Measurements from ENCODE around the gene LETM1.
"Not testable (repeated sequence)": the region's sequence is repeated elsewhere in the genome, so short reads cannot be mapped to it uniquely, and the experiment has no call there.

Gene LETM1

GRCh38 chr4:1851160-1851559 is 4.8 kb downstream of the LETM1 start:
- no peak for DNase-seq

DNA sequence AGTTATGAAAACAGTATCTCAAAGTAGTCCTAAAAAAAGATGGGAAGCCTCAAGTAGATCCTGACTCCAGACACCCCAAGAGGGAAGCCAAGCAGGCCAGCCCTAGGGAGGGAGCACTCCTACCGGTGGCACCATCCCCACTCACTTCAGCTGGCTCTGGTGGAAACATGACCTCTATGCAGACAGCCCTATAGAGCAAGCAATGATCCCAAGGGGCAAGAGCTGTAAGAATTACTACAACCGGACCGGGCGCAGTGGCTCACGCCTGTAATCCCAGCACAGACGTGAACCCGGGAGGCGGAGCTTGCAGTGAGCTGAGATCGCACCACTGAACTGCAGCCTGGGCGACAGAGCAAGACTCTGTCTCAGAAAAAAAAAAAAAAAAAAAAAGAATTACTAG is 5.7 kb downstream of the LETM1 start:
- no peak for DNase-seq

GRCh38 chr4:1846580-1846979 is 9.4 kb downstream of the LETM1 start:
- no peak for DNase-seq

- DNase-seq: not testable (repeated sequence)
Observed at GRCh38 chr4:1844618-1845017, 11.3 kb downstream of the LETM1 start.

DNA sequence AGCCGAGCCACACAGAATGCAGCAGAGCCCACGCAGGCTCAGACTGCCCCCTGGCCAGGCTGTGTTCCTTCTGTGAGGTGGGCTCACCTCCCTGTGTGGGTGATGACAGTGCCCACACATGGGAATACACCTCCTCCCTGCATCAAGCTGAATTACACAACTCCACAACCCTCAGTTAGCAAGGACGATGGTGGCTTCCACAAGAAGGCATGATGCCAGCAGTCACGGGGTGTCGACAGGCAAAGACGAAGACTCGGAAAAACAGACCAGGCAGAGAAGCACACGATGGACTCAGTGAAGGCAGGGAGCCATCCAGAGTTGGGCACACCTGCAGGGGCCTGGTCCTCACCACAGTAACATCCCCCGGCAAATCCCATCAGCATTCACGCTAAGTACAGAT is 12.1 kb downstream of the LETM1 start:
- no peak for DNase-seq

- DNase-seq: no peak
Observed at GRCh38 chr4:1842993-1843448, 12.9 kb downstream of the LETM1 start.

- DNase-seq: no peak
Observed at GRCh38 chr4:1842339-1842895, 13.5 kb downstream of the LETM1 start.

DNA sequence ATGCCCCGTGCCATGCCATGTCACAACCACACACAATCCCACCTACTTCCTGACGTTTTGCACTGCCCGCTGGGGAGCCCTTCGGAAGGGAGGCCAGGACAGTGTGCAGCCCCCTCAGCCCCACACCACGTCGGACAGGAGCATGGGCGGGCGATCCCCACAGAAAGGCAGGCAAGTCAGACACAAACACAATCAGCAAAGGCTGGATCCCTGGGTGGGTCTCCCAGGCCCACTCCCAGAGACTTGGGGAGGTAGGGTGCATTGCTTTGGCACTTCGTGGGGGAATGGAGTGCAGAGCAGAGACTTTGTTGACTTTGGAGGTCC is 14.1 kb downstream of the LETM1 start:
- no peak for DNase-seq

- no peak for DNase-seq
Observed at GRCh38 chr4:1841201-1841886, 14.6 kb downstream of the LETM1 start.

DNA sequence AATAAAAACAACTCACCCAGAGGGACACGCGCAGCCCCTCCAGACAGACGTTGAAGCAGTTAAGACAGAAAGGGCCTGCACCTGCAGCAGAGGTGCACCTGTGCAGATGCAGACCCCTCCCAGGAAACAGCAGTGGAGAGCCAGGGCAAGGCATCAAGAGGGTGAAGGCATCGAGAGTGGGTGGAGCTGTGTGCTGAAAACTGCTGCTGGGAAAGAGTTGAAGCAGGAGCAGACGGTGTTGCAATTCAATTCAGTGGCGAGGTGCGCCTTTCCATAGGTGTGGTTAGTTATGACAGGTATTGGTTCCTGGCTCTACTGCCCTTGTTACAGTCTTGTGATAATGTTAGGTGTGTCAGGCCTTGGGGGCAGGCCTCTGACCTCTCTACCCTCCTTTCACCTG is 16.7 kb downstream of the LETM1 start:
- DNase-seq: no peak

GRCh38 chr4:1837069-1837468 is 18.9 kb downstream of the LETM1 start:
- DNase-seq: no peak

DNA sequence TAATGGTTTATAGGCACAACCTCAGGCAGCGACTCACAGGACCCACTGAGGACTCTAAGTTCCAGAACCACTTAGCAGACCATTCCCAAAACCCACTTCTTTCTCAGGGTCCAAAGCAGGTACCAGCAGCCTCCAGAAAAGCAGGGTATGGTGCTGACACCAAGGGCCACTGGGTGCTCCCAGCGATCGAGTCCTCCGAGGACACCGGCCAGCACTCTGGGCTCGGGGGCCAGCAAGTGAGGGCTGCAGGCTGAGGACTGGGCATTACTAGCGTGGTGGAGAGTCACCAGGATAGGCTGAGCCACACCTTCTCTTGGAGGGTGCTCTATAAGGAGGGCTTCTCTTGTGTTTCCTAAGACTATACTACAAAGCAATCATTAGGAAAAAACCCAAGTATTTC is 19.3 kb downstream of the LETM1 start:
- DNase-seq: no peak

GRCh38 chr4:1835836-1836235 is 20.1 kb downstream of the LETM1 start:
- DNase-seq: not testable (repeated sequence)

GRCh38 chr4:1834047-1834775 is 21.7 kb downstream of the LETM1 start:
- DNase-seq: no peak

GRCh38 chr4:1833307-1834046 is 22.5 kb downstream of the LETM1 start:
- no peak for DNase-seq

DNA sequence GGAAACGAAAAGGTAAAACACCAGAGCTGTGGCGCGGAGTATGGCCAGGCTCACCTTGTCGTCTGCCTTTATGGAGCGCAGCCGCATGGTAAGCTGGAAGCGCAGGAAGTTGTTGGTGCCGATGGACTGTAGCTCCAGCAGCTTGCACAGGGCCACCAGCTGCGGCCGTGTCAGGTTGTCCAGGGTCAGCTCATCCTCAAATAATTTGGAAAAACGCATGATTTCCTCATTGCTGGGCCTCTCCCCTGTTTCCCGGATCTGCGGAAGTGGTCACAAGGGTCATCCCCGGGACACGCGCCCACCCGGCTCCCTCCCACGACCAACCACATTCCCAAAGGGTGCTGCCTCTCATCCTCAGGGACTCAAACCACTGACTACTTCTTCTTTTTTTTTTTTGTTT is 23.3 kb downstream of the LETM1 start:
- no peak for DNase-seq

- DNase-seq: no peak
Observed at GRCh38 chr4:1831331-1831730, 24.6 kb downstream of the LETM1 start.

GRCh38 chr4:1830642-1831228 is 25.2 kb downstream of the LETM1 start:
- no peak for DNase-seq

GRCh38 chr4:1830234-1830633 is 25.7 kb downstream of the LETM1 start:
- no peak for DNase-seq

DNA sequence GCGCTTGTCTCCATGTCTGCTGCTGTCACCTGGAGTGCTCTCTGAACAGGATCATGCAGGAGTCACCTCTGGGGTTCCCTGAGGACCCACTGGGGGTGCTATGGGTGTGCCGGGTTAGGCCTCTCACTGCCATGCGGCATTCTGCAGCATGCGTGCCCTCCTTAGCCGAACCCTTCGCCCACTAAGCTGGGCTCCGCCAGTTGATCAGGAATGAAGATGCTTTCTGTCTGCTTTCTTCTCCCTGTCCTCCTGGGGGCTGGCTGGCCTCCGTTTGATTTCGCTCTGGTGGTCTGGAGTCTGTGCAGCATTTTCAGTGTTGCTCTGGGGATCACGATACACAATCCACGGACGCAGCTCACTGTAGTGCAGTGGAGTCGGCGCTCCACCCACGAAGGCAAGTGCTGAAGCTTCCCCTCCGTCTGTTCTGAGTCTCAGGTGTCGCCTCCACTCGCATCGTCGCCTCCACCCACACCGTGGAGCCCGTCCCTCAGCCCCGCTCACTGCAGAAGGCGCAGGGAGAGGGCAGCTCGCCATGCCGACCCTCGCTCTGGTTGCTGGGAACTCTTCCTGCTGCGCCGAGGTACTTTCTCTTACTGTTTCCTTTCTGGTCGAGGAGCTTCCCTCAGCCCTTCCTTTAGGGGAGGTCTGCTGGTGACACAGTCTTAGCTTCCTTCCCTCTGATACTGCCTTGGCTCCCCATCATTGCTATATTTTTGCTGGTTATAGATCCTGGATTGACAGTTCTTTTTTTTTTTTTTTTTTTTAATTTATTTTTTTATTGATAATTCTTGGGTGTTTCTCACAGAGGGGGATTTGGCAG is 29.2 kb downstream of the LETM1 start:
- no peak for DNase-seq

DNA sequence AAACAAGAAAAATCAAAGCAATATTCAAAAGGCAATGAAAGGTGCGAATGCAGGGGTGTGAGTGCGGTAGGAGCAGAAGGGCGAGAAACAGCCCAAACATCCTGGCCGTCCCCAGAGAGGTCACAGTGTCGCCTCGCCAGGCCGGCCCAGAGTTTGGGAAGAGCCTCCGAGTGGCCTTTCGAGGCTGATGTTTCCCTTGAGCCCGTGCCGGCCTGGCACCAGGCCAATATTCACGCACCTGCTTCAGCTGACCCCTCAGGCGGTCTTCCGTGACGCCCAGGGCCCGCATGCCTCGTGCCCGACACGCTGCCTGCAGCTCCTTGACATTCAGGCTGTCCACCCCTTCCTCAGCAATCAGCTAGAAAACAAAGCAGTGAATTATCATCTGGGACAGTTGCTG is 30.6 kb downstream of the LETM1 start:
- DNase-seq: no peak

DNA sequence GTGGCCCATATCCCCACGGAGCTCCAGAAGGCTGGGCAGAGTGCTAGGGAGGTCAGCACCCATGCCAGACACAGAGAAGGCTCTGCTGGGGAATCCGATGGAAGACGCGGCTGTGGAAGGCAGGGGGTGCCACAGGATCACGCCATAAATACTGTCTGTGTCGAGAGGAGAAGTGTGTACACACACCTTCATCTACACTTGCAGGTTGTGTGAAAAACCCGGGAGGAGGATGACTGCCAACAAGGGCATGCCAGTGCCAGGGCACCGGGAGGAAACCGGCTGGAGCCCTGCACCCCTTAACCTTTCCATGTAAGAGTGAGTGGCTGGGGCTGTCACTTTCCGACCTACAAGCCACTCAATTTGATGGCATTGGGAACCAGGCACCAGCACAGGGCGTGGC is 31.2 kb downstream of the LETM1 start:
- no peak for DNase-seq

All from suppressor macrophage (primary cell).